Activated CD8-positive, alpha-beta memory T cell treated with anti-CD3 and anti-CD28 coated beads, Interleukin-2, amount 50 U/mL, for 48 hours (primary cell): ENCODE results near the gene SNRPB.

ENCODE experiments used
- DNase-seq: peaks from one replicate; pipeline ENCODE4 v3.0.0-alpha.2; 2020

SNRPB gene

GRCh38 chr20:2418388-2418787 is 52.2 kb downstream of the SNRPB start:
- DNase-seq, result no peak

GRCh38 chr20:2417213-2417541 is 53.4 kb downstream of the SNRPB start:
- DNase-seq, result no peak

- DNase-seq, result no peak
Measured at GRCh38 chr20:2416541-2417212, 53.9 kb downstream of the SNRPB start.
